GM19099 (cell line): Measurements from ENCODE around the gene GPR108.

Experiments used
- POLR2A ChIP-seq: IDR thresholded peaks from 3 replicates; pipeline ENCODE4 v1.6.1; 2011; ENCODE audit warnings: low read depth; ENCODE audit not compliant: insufficient read length; ENCODE audit errors: extremely low read depth

The GPR108 gene

GRCh38 chr19:6718741-6719539, 18.4 kb downstream of the GPR108 start:
- no peak for TF ChIP-seq POLR2A

- TF ChIP-seq POLR2A, result no peak
Observed at GRCh38 chr19:6718111-6718740, 19.2 kb downstream of the GPR108 start.

- no peak for TF ChIP-seq POLR2A
Observed at GRCh38 chr19:6717441-6717971, 19.9 kb downstream of the GPR108 start.

GRCh38 chr19:6717036-6717435, 20.3 kb downstream of the GPR108 start:
- no peak for TF ChIP-seq POLR2A

- TF ChIP-seq POLR2A, result no peak
Observed at GRCh38 chr19:6716610-6716970, 20.8 kb downstream of the GPR108 start.

GRCh38 chr19:6714749-6715555, 22.4 kb downstream of the GPR108 start:
- TF ChIP-seq POLR2A, result no peak

GRCh38 chr19:6713773-6714692, 23.3 kb downstream of the GPR108 start:
- no peak for TF ChIP-seq POLR2A

GRCh38 chr19:6712692-6713670, 24.4 kb downstream of the GPR108 start:
- no peak for TF ChIP-seq POLR2A

GRCh38 chr19:6712231-6712630, 25.1 kb downstream of the GPR108 start:
- TF ChIP-seq POLR2A, result no peak

- no peak for TF ChIP-seq POLR2A
Observed at GRCh38 chr19:6711605-6712004, 25.8 kb downstream of the GPR108 start.

- TF ChIP-seq POLR2A, result no peak
Observed at GRCh38 chr19:6711078-6711361, 26.4 kb downstream of the GPR108 start.

GRCh38 chr19:6710273-6711077, 26.9 kb downstream of the GPR108 start:
- no peak for TF ChIP-seq POLR2A

GRCh38 chr19:6709549-6709948, 27.8 kb downstream of the GPR108 start:
- no peak for TF ChIP-seq POLR2A
